Esophagus muscularis mucosa (tissue), 4 donors: ENCODE results near the gene NRF1. TPM values are rescaled to one million over a fixed set of nuclear protein-coding genes. Genes with fewer than 3 reads are reported as not detected.

ENCODE experiments used
- DNase-seq: peaks from one replicate; pipeline ENCODE4 v3.0.0-alpha.2; 2017; ENCODE audit errors: extremely low spot score
- H3K27ac ChIP-seq, 4 donors: fragments of 200-600 bp; sonication (generic); replicated peaks in 1 of 4; 1 replicate in 3 of 4; 2 replicates in 1 of 4; pipeline ENCODE4 v1.5.1; 2016 to 2019; ENCODE audit warnings: mild to moderate bottlenecking in 1 of 4
- H3K27me3 ChIP-seq, 4 donors: fragments of 200-600 bp; sonication (generic); one replicate each; pipeline versions ENCODE4 v1.5.1 to v1.6.0; 2016 to 2019
- H3K36me3 ChIP-seq, 4 donors: fragments of 200-600 bp; sonication (generic); one replicate each; pipeline ENCODE4 v1.5.1; 2016 to 2019
- H3K4me1 ChIP-seq, 4 donors: fragments of 200-600 bp; sonication (generic); one replicate each; pipeline ENCODE4 v1.5.1; 2016 to 2019
- H3K4me3 ChIP-seq, 4 donors: fragments of 200-600 bp; sonication (generic); 1 replicate in 2 of 4; 2 replicates in 2 of 4; pipeline ENCODE4 v1.5.1; 2016 to 2019; ENCODE audit warnings: mild to moderate bottlenecking in 4 of 4, moderate library complexity in 1 of 4
- H3K9me3 ChIP-seq, 4 donors: fragments of 200-600 bp; sonication (generic); 1 replicate in 3 of 4; 2 replicates in 1 of 4; pipeline ENCODE4 v1.5.1; 2016 to 2019
- CTCF ChIP-seq, 3 experiments: fragments of 200-600 bp in 2 of 3; fragments of 450-650 bp in 1 of 3; sonication (generic) in 2 of 3; IDR thresholded peaks; one replicate each; pipeline ENCODE4 v1.5.1; 2017 to 2019; ENCODE audit warnings: antibody characterized with exemption in 3 of 3, mild to moderate bottlenecking in 2 of 3, moderate library complexity in 1 of 3
- EP300 ChIP-seq: sonication (generic); formaldehyde crosslinking; IDR thresholded peaks from one replicate; pipeline ENCODE4 v1.6.1; 2017; ENCODE audit warnings: antibody characterized with exemption
- POLR2A ChIP-seq: fragments of 450-650 bp; IDR thresholded peaks from one replicate; pipeline ENCODE4 v1.6.1; 2017; ENCODE audit warnings: antibody characterized with exemption, moderate library complexity, mild to moderate bottlenecking, low read depth
- POLR2AphosphoS5 ChIP-seq, 2 donors: sonication (generic); formaldehyde crosslinking; IDR thresholded peaks; one replicate each; pipeline ENCODE4 v1.6.1; 2017; ENCODE audit warnings: antibody characterized with exemption in 2 of 2
- WGBS: methylation state at CpG from one replicate; pipeline ENCODE4 v1.1.5; 2018; 5-methylcytosine and 5-hydroxymethylcytosine counted together
- intact Hi-C: fragments of 100-400 bp; cut with DNase I; formaldehyde crosslinking; loops from one replicate; pipeline ENCODE4 v1.15.1; 2023
- total RNA-seq, 4 donors: library from RNA; depleted of rRNA; stranded (reverse); fragments of >200 nt; gene quantifications; one replicate each; pipeline versions ENCODE4 v1.1.0 to v1.2.1, GENCODE V29; 2016

The NRF1 gene
- total RNA-seq, 4 donors from 2014 or later, result 8.7 to 19.1 (median 15.9) TPM

- Histone ChIP-seq H3K36me3 (no peaks in the 10 kb centered on the region), H3K27me3 (peaks cover 50 to 99% (median 96%) of the 10 kb centered on the region in 4 donors), H3K27ac (no peak overlapping the region), H3K4me3 (peak overlapping the region; percentile 49 to 58 (median 54)), H3K9me3 (peaks cover 0 to 6% (median 0%) of the 10 kb centered on the region in 4 donors), H3K4me1 (peaks cover 70 to 83% (median 81%) of the 10 kb centered on the region in 4 donors)
- no peak for TF ChIP-seq POLR2AphosphoS5 (IDR thresholded peaks at IDR 0.05)
- TF ChIP-seq POLR2A, result no peak
- TF ChIP-seq CTCF (IDR thresholded peaks at IDR 0.05), result no peak
- TF ChIP-seq EP300, result no peak
- 0% methylated on average over 14 of the region's 55 CpGs for WGBS
- intact Hi-C loops, result no loop called here
- no peak for DNase-seq
Observed at GRCh38 chr7:129780974-129781927, 169.7 kb downstream of the NRF1 start.

- H3K27me3 ChIP-seq, result peaks cover 50 to 100% (median 94%) of the 10 kb centered on the region in 4 donors
Observed at GRCh38 chr7:129781928-129782817, 170.7 kb downstream of the NRF1 start.

GRCh38 chr7:129782818-129783583 lies 171.5 kb downstream of the NRF1 start:
- H3K27me3 ChIP-seq, result peaks cover 50 to 100% (median 85%) of the 10 kb centered on the region in 4 donors
- no peak overlapping the region for H3K27ac ChIP-seq
- DNase-seq, result no peak
- no peak for TF ChIP-seq CTCF (IDR thresholded peaks at IDR 0.05)
- no peak for TF ChIP-seq POLR2A
- TF ChIP-seq EP300, result no peak
- no peak for TF ChIP-seq POLR2AphosphoS5 (IDR thresholded peaks at IDR 0.05)
- H3K36me3 ChIP-seq, result no peaks in the 10 kb centered on the region
- intact Hi-C loops, result no loop called here
- H3K4me1 ChIP-seq, result peaks cover 70 to 83% (median 81%) of the 10 kb centered on the region in 4 donors
- peak overlapping the region in 2 of 4 donors; percentile 30 to 54 for H3K4me3 ChIP-seq
- peaks cover 0 to 6% (median 0%) of the 10 kb centered on the region in 4 donors for H3K9me3 ChIP-seq
- 8% methylated on average over 23 of the region's 42 CpGs for WGBS

More at GRCh38 chr7:129781928-129782817, 170.7 kb downstream of the NRF1 start:
- Histone ChIP-seq H3K9me3 (peaks cover 0 to 6% (median 0%) of the 10 kb centered on the region in 4 donors), H3K4me1 (peaks cover 70 to 83% (median 81%) of the 10 kb centered on the region in 4 donors), H3K36me3 (no peaks in the 10 kb centered on the region), H3K4me3 (peak overlapping the region in 3 of 4 donors; percentile 17 to 58 (median 54)), H3K27ac (no peak overlapping the region)
- intact Hi-C loops, result no loop called here
- DNase-seq, result no peak
- TF ChIP-seq POLR2A (no peak), POLR2AphosphoS5 (IDR thresholded peaks at IDR 0.05) (no peak), CTCF (IDR thresholded peaks at IDR 0.05) (no peak), EP300 (no peak)
- WGBS, result under 1% methylated on average over 29 of the region's 73 CpGs

GRCh38 chr7:129783584-129783919 lies 172.0 kb downstream of the NRF1 start:
- 18% methylated on average over 10 of the region's 10 CpGs for WGBS
- no peak for DNase-seq

More at GRCh38 chr7:129783584-129783919, 172.0 kb downstream of the NRF1 start:
- no peak for TF ChIP-seq POLR2A
- no peak for TF ChIP-seq CTCF (IDR thresholded peaks at IDR 0.05)
- no peak for TF ChIP-seq EP300
- no peak for TF ChIP-seq POLR2AphosphoS5 (IDR thresholded peaks at IDR 0.05)
- no peak overlapping the region for H3K27ac ChIP-seq
- intact Hi-C loops, result no loop called here
- H3K36me3 ChIP-seq, result no peaks in the 10 kb centered on the region
- H3K4me1 ChIP-seq, result peaks cover 66 to 77% (median 76%) of the 10 kb centered on the region in 4 donors
- no peak overlapping the region for H3K4me3 ChIP-seq
- peaks cover 0 to 6% (median 0%) of the 10 kb centered on the region in 4 donors for H3K9me3 ChIP-seq
- H3K27me3 ChIP-seq, result peaks cover 50 to 100% (median 81%) of the 10 kb centered on the region in 4 donors
